ENCODE data around the gene TMEM254.

- TF ChIP-seq, protein P1, sequence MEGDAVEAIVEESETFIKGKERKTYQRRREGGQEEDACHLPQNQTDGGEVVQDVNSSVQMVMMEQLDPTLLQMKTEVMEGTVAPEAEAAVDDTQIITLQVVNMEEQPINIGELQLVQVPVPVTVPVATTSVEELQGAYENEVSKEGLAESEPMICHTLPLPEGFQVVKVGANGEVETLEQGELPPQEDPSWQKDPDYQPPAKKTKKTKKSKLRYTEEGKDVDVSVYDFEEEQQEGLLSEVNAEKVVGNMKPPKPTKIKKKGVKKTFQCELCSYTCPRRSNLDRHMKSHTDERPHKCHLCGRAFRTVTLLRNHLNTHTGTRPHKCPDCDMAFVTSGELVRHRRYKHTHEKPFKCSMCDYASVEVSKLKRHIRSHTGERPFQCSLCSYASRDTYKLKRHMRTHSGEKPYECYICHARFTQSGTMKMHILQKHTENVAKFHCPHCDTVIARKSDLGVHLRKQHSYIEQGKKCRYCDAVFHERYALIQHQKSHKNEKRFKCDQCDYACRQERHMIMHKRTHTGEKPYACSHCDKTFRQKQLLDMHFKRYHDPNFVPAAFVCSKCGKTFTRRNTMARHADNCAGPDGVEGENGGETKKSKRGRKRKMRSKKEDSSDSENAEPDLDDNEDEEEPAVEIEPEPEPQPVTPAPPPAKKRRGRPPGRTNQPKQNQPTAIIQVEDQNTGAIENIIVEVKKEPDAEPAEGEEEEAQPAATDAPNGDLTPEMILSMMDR (IDR thresholded peaks at IDR 0.05), result no peak
- TF ChIP-seq POLR2A (IDR thresholded peaks at IDR 0.05), result no peak
Measured at GRCh38 chr10:80110986-80111385, 32.5 kb downstream of the TMEM254 start.
